CD4-positive, alpha-beta T cell (primary cell): ENCODE data around the gene MICAL3. TPM values are rescaled to one million over a fixed set of nuclear protein-coding genes. Genes with fewer than 3 reads are reported as not detected.
A peak's percentile ranks its signal among the peaks of the same experiment; 100 is the strongest.
"Not testable (repeated sequence)": the region's sequence is repeated elsewhere in the genome, so short reads cannot be mapped to it uniquely, and the experiment has no call there.

Source experiments
- ATAC-seq: fragments of 200-7000 bp; cut with Tn5 transposase; one replicate; pipeline ENCODE4 v1.10.0; 2022; ENCODE audit warnings: mild to moderate bottlenecking; ENCODE audit not compliant: poor library complexity
- CTCF ChIA-PET: fragments of 350-600 bp; sonication (Branson Sonifier 250); formaldehyde crosslinking; loops from one replicate; lab custom pipeline; 2021; ENCODE audit warnings: antibody characterized with exemption, inconsistent platforms; lab: Charles Lee
- POLR2A ChIA-PET: fragments of 350-600 bp; sonication (Branson Sonifier 250); formaldehyde crosslinking; loops from one replicate; lab custom pipeline; 2021; ENCODE audit warnings: antibody characterized with exemption, inconsistent platforms; lab: Charles Lee
- DNase-seq, 14 experiments: peaks; one replicate each; pipeline ENCODE4 v3.0.0-alpha.2; 2013 to 2020; ENCODE audit warnings: mixed read lengths in 2 of 14
- H3K27ac ChIP-seq, 2 donors: one replicate each; pipeline versions ENCODE4 v1.5.1 to v1.7.0; 2013; ENCODE audit warnings: low read length in 2 of 2, low read depth in 1 of 2, mild to moderate bottlenecking in 1 of 2
- H3K27me3 ChIP-seq, 2 experiments: 1 replicate in 1 of 2; 2 replicates in 1 of 2; pipeline versions ENCODE4 v1.6.1 to v1.7.0; 2013; ENCODE audit warnings: low read length in 2 of 2, control low read depth in 1 of 2, mild to moderate bottlenecking in 1 of 2, moderate library complexity in 1 of 2; ENCODE audit not compliant: insufficient read depth in 2 of 2, control insufficient read depth in 1 of 2
- H3K36me3 ChIP-seq: one replicate; pipeline ENCODE4 v1.6.1; 2013; ENCODE audit warnings: low read length, control low read depth; ENCODE audit not compliant: insufficient read depth
- H3K4me1 ChIP-seq: one replicate; pipeline ENCODE4 v1.6.1; 2013; ENCODE audit warnings: low read length, control low read depth; ENCODE audit not compliant: insufficient read depth
- H3K4me3 ChIP-seq: one replicate; pipeline ENCODE4 v1.5.1; 2013; ENCODE audit warnings: mild to moderate bottlenecking, low read length, moderate library complexity
- H3K9me3 ChIP-seq, 2 experiments: 1 replicate in 1 of 2; 2 replicates in 1 of 2; pipeline versions ENCODE4 v1.6.1 to v1.7.0; 2013; ENCODE audit warnings: low read length in 2 of 2, mild to moderate bottlenecking in 2 of 2, control low read depth in 1 of 2, moderate library complexity in 1 of 2; ENCODE audit not compliant: control insufficient read depth in 1 of 2, insufficient read depth in 1 of 2
- H3K27ac Mint-ChIP-seq: one replicate; pipeline ENCODE4 v1.8.0; 2020; ENCODE audit warnings: mixed read lengths
- H3K27me3 Mint-ChIP-seq: one replicate; pipeline ENCODE4 v1.8.0; 2021; ENCODE audit warnings: mixed read lengths
- H3K36me3 Mint-ChIP-seq: one replicate; pipeline ENCODE4 v1.8.0; 2021; ENCODE audit warnings: low read depth, mixed read lengths
- H3K4me1 Mint-ChIP-seq: one replicate; pipeline ENCODE4 v1.8.0; 2021; ENCODE audit warnings: low read depth, mixed read lengths
- H3K4me3 Mint-ChIP-seq: one replicate; pipeline ENCODE4 v1.8.0; 2020; ENCODE audit warnings: mild to moderate bottlenecking, mixed read lengths
- H3K9me3 Mint-ChIP-seq: one replicate; pipeline ENCODE4 v1.8.0; 2020; ENCODE audit warnings: mixed read lengths
- intact Hi-C, 2 experiments: fragments of 100-400 bp; cut with DNase I in 1 of 2; cut with micrococcal nuclease in 1 of 2; formaldehyde crosslinking; loops; one replicate each; pipeline versions ENCODE4 v1.15.1 to v1.9.0; 2023 to 2025; cut with DNase I, micrococcal nuclease
- total RNA-seq, 174 experiments: library from RNA in 2 of 174; stranded (reverse) in 2 of 174; gene quantifications; one replicate each; pipeline ENCODE4 v1.2.3 and lab custom pipeline; 2021 to 2026
- TF ChIP-seq, protein P1 (sequence below): fragments of 200-600 bp; IDR thresholded peaks from one replicate; pipeline ENCODE4 v1.8.0; 2022; ENCODE audit warnings: antibody characterized with exemption, mild to moderate bottlenecking

Gene MICAL3
- total RNA-seq, 2 experiments from 2014 or later, result 9.4 to 9.9 TPM

DNA sequence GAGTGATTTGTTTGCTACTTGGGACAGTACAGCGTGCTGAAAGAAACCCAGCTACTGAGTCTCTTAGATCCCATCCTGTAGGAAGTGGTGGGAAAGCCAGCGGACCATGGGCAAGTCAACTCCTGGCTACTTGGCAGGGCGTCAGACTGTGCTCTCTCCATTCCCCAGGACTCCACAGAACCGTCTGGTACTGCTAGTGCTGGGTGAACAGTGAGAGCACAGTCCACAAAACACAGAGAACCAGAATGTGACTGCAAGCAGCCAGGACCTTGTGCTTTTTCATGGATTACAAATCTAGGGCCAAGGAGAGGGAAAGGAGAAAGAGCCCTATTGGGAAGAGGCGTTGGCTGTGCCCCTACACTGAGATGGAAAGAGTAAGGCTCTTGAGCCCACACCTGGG lies 260.3 kb downstream of the MICAL3 start:
- POLR2A ChIA-PET, result no interaction called here
- Histone ChIP-seq H3K27ac (no peak overlapping the region), H3K27me3 (no peaks in the 10 kb centered on the region), H3K4me3 (no peak overlapping the region), H3K4me1 (peaks cover 32% of the 10 kb centered on the region), H3K36me3 (peaks cover 3% of the 10 kb centered on the region), H3K9me3 (no peaks in the 10 kb centered on the region)
- no peak for ATAC-seq
- no peak for DNase-seq
- Mint-ChIP-seq H3K4me3 (no peak overlapping the region), H3K36me3 (no peaks in the 10 kb centered on the region), H3K4me1 (peaks cover 44% of the 10 kb centered on the region), H3K9me3 (no peaks in the 10 kb centered on the region), H3K27me3 (no peaks in the 10 kb centered on the region), H3K27ac (peak overlapping the region; percentile 69)
- CTCF ChIA-PET, result no interaction called here
- intact Hi-C loops, result no loop called here
- TF ChIP-seq, protein P1, sequence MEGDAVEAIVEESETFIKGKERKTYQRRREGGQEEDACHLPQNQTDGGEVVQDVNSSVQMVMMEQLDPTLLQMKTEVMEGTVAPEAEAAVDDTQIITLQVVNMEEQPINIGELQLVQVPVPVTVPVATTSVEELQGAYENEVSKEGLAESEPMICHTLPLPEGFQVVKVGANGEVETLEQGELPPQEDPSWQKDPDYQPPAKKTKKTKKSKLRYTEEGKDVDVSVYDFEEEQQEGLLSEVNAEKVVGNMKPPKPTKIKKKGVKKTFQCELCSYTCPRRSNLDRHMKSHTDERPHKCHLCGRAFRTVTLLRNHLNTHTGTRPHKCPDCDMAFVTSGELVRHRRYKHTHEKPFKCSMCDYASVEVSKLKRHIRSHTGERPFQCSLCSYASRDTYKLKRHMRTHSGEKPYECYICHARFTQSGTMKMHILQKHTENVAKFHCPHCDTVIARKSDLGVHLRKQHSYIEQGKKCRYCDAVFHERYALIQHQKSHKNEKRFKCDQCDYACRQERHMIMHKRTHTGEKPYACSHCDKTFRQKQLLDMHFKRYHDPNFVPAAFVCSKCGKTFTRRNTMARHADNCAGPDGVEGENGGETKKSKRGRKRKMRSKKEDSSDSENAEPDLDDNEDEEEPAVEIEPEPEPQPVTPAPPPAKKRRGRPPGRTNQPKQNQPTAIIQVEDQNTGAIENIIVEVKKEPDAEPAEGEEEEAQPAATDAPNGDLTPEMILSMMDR, result no peak

DNA sequence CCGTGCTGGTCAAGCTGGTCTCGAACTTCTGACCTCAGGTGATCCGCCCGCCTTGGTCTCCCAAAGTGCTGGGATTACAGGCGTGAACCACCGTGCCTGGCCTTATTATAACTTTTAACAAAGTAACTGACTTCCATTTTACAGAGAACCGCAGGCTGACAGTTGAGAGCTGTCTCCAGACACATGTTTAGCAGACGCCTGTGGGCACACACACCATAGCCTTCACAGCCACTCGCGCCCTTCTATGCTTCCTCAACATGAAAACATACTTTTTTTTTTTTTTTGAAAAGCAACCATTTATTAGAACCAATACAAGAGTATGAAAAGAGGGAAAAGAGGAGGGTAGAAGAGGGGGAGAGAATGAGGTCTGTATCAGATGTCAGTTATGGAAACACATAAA lies 260.9 kb downstream of the MICAL3 start:
- POLR2A ChIA-PET, ATAC-seq, H3K27ac Mint-ChIP-seq, H3K27me3 ChIP-seq, H3K27ac ChIP-seq, H3K27me3 Mint-ChIP-seq, H3K4me3 Mint-ChIP-seq, DNase-seq, intact Hi-C loops, H3K36me3 ChIP-seq, H3K9me3 Mint-ChIP-seq, H3K36me3 Mint-ChIP-seq, H3K9me3 ChIP-seq, H3K4me3 ChIP-seq: not testable (repeated sequence)
- H3K4me1 ChIP-seq, result peaks cover 30% of the 10 kb centered on the region
- peaks cover 47% of the 10 kb centered on the region for H3K4me1 Mint-ChIP-seq
- CTCF ChIA-PET, result interaction anchor here (0.6 kb wide), 1 partner anchor 22 kb away, joined by 3 read pairs; no protein-coding TSS in a partner anchor

DNA sequence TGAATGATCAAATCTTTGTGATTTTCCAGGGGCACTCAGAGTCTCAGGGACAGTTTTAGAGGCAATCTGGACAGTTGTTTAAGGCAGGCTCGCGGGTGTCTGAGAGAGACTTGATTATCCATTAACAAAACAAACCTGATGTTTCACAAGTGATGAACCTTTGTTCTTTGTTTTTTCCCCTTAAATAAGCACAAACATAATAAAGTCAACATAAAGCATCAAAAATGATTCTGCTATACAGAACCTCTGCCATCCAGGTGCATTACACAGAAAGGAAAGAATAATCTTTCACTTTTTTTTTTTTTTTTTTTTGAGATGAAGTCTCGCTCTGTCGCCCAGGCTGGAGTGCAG lies 263.2 kb downstream of the MICAL3 start:
- CTCF ChIA-PET, result interaction anchor here (0.7 kb wide), 1 partner anchor 9 kb away, joined by 3 read pairs; no protein-coding TSS in a partner anchor
- DNase-seq, result no peak
- H3K4me1 ChIP-seq, result peaks cover 11% of the 10 kb centered on the region
- H3K36me3 Mint-ChIP-seq, result no peaks in the 10 kb centered on the region
- intact Hi-C loops, result no loop called here
- H3K9me3 Mint-ChIP-seq, result no peaks in the 10 kb centered on the region
- H3K4me1 Mint-ChIP-seq, result peaks cover 38% of the 10 kb centered on the region
- no peak overlapping the region for H3K4me3 ChIP-seq
- ATAC-seq, result no peak
- POLR2A ChIA-PET, result no interaction called here
- H3K27ac Mint-ChIP-seq, result peak overlapping the region; percentile 74
- TF ChIP-seq, protein P1, result no peak
- H3K9me3 ChIP-seq, result no peaks in the 10 kb centered on the region
- peaks cover 2% of the 10 kb centered on the region for H3K36me3 ChIP-seq
- no peaks in the 10 kb centered on the region for H3K27me3 ChIP-seq
- no peak overlapping the region for H3K4me3 Mint-ChIP-seq
- no peak overlapping the region for H3K27ac ChIP-seq
- H3K27me3 Mint-ChIP-seq, result no peaks in the 10 kb centered on the region
